Vagina (tissue), 2 donors: ENCODE data around the gene FBRSL1. TPM values are rescaled to one million over a fixed set of nuclear protein-coding genes. Genes with fewer than 3 reads are reported as not detected.

ENCODE experiments used
- DNase-seq, 2 donors: peaks; one replicate each; pipeline ENCODE4 v3.0.0-alpha.2; 2017; ENCODE audit errors: extremely low spot score in 2 of 2
- H3K27ac ChIP-seq: fragments of 200-600 bp; sonication (generic); one replicate; pipeline ENCODE4 v1.5.1; 2019
- H3K27me3 ChIP-seq: fragments of 200-600 bp; sonication (generic); one replicate; pipeline ENCODE4 v1.5.1; 2019
- H3K36me3 ChIP-seq, 2 donors: fragments of 200-600 bp; sonication (generic); one replicate each; pipeline ENCODE4 v1.5.1; 2017 to 2019
- H3K4me1 ChIP-seq: fragments of 200-600 bp; sonication (generic); one replicate; pipeline ENCODE4 v1.5.1; 2019
- H3K4me3 ChIP-seq, 2 donors: fragments of 200-600 bp; sonication (generic); 1 replicate in 1 of 2; 2 replicates in 1 of 2; pipeline ENCODE4 v1.5.1; 2016 to 2019
- H3K9me3 ChIP-seq: fragments of 200-600 bp; sonication (generic); one replicate; pipeline ENCODE4 v1.5.1; 2019
- POLR2A ChIP-seq, 2 donors: fragments of 450-650 bp; IDR thresholded peaks; one replicate each; pipeline ENCODE4 v1.6.1; 2017; ENCODE audit warnings: antibody characterized with exemption in 2 of 2, mild to moderate bottlenecking in 2 of 2, moderate library complexity in 2 of 2
- POLR2AphosphoS5 ChIP-seq, 2 donors: sonication (generic); formaldehyde crosslinking; IDR thresholded peaks; one replicate each; pipeline ENCODE4 v1.9.0; 2017; ENCODE audit warnings: antibody characterized with exemption in 2 of 2, mild to moderate bottlenecking in 2 of 2, low read depth in 1 of 2; ENCODE audit not compliant: insufficient read depth in 1 of 2
- intact Hi-C: fragments of 100-400 bp; cut with DNase I; formaldehyde crosslinking; loops from one replicate; pipeline ENCODE4 v1.15.1; 2023
- total RNA-seq: library from RNA; depleted of rRNA; stranded (reverse); fragments of >200 nt; gene quantifications from one replicate; pipeline ENCODE4 v1.2.3, GENCODE V29; 2016
- TF ChIP-seq, protein P1 (sequence below), 3 experiments: fragments of 450-650 bp in 2 of 3; fragments of 200-600 bp in 1 of 3; sonication (generic) in 1 of 3; IDR thresholded peaks; one replicate each; pipeline ENCODE4 v1.5.1; 2017 to 2019; ENCODE audit warnings: antibody characterized with exemption in 3 of 3, mild to moderate bottlenecking in 2 of 3, moderate library complexity in 2 of 3

FBRSL1 gene
- total RNA-seq, 1 donor from 2014 or later = 11.0 TPM

DNA sequence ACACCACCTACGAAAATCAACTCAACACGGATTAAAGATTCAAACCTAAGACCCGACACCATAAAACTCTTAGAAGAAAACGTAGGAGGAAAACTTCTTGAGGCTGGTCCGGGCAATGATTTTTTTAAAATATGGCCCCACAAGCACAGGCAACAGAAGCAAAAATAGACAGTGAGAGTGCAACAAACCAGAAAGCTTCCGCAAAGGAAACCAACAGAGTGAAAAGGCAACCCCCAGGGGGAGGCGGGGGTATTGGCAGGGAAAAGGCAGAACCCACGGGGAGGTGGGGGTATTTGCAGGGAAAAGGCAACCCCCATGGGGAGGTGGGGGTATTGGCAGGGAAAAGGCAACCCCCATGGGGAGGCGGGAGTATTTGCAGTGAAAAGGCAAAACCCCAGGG lies 20.5 kb upstream of the FBRSL1 start:
- TF ChIP-seq, protein P1, sequence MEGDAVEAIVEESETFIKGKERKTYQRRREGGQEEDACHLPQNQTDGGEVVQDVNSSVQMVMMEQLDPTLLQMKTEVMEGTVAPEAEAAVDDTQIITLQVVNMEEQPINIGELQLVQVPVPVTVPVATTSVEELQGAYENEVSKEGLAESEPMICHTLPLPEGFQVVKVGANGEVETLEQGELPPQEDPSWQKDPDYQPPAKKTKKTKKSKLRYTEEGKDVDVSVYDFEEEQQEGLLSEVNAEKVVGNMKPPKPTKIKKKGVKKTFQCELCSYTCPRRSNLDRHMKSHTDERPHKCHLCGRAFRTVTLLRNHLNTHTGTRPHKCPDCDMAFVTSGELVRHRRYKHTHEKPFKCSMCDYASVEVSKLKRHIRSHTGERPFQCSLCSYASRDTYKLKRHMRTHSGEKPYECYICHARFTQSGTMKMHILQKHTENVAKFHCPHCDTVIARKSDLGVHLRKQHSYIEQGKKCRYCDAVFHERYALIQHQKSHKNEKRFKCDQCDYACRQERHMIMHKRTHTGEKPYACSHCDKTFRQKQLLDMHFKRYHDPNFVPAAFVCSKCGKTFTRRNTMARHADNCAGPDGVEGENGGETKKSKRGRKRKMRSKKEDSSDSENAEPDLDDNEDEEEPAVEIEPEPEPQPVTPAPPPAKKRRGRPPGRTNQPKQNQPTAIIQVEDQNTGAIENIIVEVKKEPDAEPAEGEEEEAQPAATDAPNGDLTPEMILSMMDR (IDR thresholded peaks at IDR 0.05) = no peak
- no peak for TF ChIP-seq POLR2AphosphoS5 (IDR thresholded peaks at IDR 0.05; ENCODE audit: insufficient read depth in 1 of 2, low read depth in 1 of 2)
- no peak for TF ChIP-seq POLR2A (IDR thresholded peaks at IDR 0.05)
- intact Hi-C loops = no loop called here

DNA sequence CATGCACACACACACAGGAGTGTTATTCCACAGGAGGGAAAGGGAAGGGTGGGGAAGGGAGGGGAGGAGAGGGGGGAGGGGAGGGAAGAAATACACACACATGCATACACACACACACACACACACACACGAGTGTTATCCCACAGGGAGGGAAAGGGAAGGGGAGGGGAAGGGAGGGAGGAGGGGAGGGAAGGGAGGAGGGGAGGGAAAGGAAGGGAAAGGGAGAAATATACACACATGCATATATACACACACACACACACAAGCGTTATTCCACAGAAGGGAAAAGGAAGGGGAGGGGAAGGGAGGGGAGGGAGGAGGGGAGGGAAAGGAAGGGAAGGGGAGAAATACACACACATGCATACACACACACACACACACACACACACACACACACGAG lies 19.6 kb upstream of the FBRSL1 start:
- no peaks in the 10 kb centered on the region for H3K27me3 ChIP-seq
- H3K36me3 ChIP-seq = no peaks in the 10 kb centered on the region
- H3K27ac ChIP-seq = no peak overlapping the region
- DNase-seq = no peak
- TF ChIP-seq POLR2AphosphoS5 (IDR thresholded peaks at IDR 0.05; ENCODE audit: insufficient read depth in 1 of 2, low read depth in 1 of 2) = no peak
- TF ChIP-seq, protein P1 (IDR thresholded peaks at IDR 0.05) = no peak
- no peak for TF ChIP-seq POLR2A (IDR thresholded peaks at IDR 0.05)
- H3K4me3 ChIP-seq = no peak overlapping the region
- intact Hi-C loops = no loop called here
- no peaks in the 10 kb centered on the region for H3K9me3 ChIP-seq
- no peaks in the 10 kb centered on the region for H3K4me1 ChIP-seq

More for the DNA sequence above, 20.5 kb upstream of the FBRSL1 start:
- Histone ChIP-seq H3K4me3 (no peak overlapping the region), H3K36me3 (no peaks in the 10 kb centered on the region), H3K27me3 (no peaks in the 10 kb centered on the region), H3K27ac (no peak overlapping the region), H3K4me1 (no peaks in the 10 kb centered on the region), H3K9me3 (no peaks in the 10 kb centered on the region)
- DNase-seq = no peak

DNA sequence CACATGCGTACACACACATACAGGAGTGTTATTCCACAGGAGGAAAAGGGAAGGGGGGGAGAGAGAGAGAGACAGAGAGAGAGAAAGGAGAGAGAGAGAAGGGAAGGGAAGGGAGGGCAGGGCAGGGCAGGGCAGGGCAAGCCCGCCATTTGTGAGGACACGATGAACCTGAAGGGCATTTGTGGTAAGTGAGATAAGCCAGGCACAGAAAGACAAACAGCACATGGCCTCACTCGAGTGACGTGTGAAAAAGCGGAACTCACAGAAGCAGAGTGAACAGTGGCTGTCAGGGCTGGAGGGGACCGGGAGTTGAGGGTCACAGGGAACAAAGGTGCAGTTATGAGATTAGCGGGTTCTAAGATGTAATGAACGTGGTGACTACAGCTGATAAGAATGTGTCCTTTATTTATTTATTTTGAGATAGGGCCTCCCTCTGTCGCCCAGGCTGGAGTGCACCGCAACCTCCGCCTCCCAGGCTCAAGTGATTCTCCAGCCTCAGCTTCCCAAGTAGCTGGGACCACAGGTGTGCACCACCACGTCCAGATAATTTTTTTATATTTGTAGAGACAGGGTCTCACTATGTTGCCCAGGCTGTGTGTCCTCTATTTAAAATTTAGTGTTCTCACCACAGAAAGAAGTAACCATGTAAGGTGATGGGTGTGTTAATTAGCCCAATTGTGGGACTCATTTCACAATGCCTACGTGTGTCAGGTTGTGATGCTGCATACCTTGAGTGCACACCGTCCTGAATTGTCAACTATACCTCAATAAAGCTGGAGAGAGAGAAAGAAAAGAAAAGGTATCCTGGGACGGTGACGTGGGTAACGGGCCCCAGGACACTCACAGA lies 18.7 kb upstream of the FBRSL1 start:
- Histone ChIP-seq H3K9me3 (no peaks in the 10 kb centered on the region), H3K4me3 (no peak overlapping the region), H3K27me3 (no peaks in the 10 kb centered on the region), H3K27ac (no peak overlapping the region), H3K4me1 (no peaks in the 10 kb centered on the region), H3K36me3 (no peaks in the 10 kb centered on the region)
- TF ChIP-seq, protein P1 (IDR thresholded peaks at IDR 0.05) = no peak
- TF ChIP-seq POLR2A (IDR thresholded peaks at IDR 0.05) (no peak), POLR2AphosphoS5 (IDR thresholded peaks at IDR 0.05; ENCODE audit: insufficient read depth in 1 of 2, low read depth in 1 of 2) (no peak)
- intact Hi-C loops = no loop called here
- no peak for DNase-seq

DNA sequence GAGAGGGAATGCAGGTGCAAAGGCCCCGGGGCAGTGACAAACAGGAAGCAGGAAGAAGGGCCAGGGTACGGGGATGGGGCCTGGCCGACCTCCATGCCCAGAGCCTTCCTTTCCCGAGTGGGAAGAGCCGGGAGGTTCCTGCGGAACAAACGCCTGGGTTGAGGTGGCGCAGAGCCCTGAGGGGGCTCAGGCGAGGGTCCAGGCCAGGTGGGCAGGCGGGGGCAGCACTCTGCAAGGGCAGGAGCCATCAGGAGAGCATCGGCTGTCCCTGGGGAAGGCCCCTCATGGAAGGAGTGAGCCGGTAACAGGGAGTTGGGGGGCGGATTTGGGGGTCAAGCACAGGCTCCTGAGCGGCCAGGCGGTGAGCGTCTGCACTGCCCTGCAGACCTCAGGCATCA lies 18.1 kb upstream of the FBRSL1 start:
- Histone ChIP-seq H3K27ac (no peak overlapping the region), H3K27me3 (no peaks in the 10 kb centered on the region), H3K9me3 (no peaks in the 10 kb centered on the region), H3K36me3 (no peaks in the 10 kb centered on the region), H3K4me3 (no peak overlapping the region), H3K4me1 (no peaks in the 10 kb centered on the region)
- intact Hi-C loops = no loop called here
- DNase-seq = no peak
- TF ChIP-seq POLR2AphosphoS5 (IDR thresholded peaks at IDR 0.05; ENCODE audit: insufficient read depth in 1 of 2, low read depth in 1 of 2) (no peak), POLR2A (IDR thresholded peaks at IDR 0.05) (no peak)
- TF ChIP-seq, protein P1 (IDR thresholded peaks at IDR 0.05) = no peak

DNA sequence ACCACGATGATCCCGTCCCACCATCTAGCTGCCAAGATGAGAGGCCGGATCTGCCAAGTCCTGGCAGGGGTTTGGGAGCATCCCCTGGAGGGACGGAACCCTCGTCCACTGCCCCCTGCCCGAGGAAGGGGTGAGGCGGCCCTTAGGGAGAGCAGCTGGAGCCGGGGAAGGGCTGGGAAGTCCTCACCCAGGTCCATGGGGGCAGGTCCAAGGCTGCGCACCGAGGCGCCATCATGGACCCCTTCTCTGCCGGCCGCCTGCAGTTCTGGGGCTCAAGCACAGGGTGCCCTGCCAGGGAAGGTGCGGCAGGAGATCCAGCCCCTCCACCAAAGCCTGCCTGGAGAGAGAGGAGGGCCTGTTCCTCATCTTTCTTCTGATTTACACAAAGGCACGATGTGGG lies 17.6 kb upstream of the FBRSL1 start:
- Histone ChIP-seq H3K27me3 (no peaks in the 10 kb centered on the region), H3K4me3 (no peak overlapping the region), H3K27ac (no peak overlapping the region), H3K36me3 (no peaks in the 10 kb centered on the region), H3K4me1 (no peaks in the 10 kb centered on the region), H3K9me3 (no peaks in the 10 kb centered on the region)
- DNase-seq = no peak
- intact Hi-C loops = no loop called here
- no peak for TF ChIP-seq POLR2AphosphoS5 (IDR thresholded peaks at IDR 0.05; ENCODE audit: insufficient read depth in 1 of 2, low read depth in 1 of 2)
- TF ChIP-seq, protein P1 (IDR thresholded peaks at IDR 0.05) = no peak
- TF ChIP-seq POLR2A (IDR thresholded peaks at IDR 0.05) = no peak
